HUES48 (cell line): ENCODE data around the gene MEGF11.

Experiments used
- H3K27ac ChIP-seq: one replicate; pipeline ENCODE4 v1.7.0; 2013; ENCODE audit warnings: low read depth, low read length, inconsistent platforms
- H3K27me3 ChIP-seq: 2 replicates; pipeline ENCODE4 v1.6.1; 2013; ENCODE audit warnings: mild to moderate bottlenecking, low read length; ENCODE audit not compliant: control insufficient read depth, insufficient read depth
- H3K36me3 ChIP-seq: 2 replicates; pipeline ENCODE4 v1.6.1; 2013; ENCODE audit warnings: low read length; ENCODE audit not compliant: control insufficient read depth, insufficient read depth
- H3K4me1 ChIP-seq: 2 replicates; pipeline ENCODE4 v1.6.1; 2013; ENCODE audit warnings: mild to moderate bottlenecking, low read length; ENCODE audit not compliant: control insufficient read depth, insufficient read depth
- H3K4me3 ChIP-seq: 2 replicates; pipeline ENCODE4 v1.5.1; 2013; ENCODE audit warnings: mild to moderate bottlenecking, low read depth, low read length
- H3K9ac ChIP-seq: 2 replicates; pipeline ENCODE4 v1.6.1; 2013; ENCODE audit warnings: mild to moderate bottlenecking, low read depth, low read length, moderate library complexity
- H3K9me3 ChIP-seq: 2 replicates; pipeline ENCODE4 v1.6.1; 2013; ENCODE audit warnings: low read length; ENCODE audit not compliant: control insufficient read depth, insufficient read depth

The MEGF11 gene

DNA sequence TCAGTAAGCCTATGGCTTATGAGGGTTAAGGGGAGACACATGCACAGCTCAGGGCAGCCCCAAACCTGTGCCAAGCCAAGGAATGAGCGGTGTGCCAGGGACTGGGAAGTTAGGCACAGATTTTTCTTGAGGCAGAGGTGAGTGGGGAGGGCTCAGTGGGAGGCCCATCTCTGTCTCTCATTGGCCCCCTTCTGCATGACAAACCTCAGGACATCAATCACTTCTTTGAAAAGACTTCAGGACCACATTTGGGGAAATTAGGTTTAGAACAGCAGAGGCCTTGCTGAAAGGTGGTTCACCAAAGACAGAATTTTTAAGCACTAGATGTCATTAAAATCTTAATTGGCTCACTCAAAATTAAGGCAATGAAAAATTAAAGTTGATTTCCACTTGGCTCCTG, 327.1 kb downstream of the MEGF11 start:
- Histone ChIP-seq H3K27me3 (no peaks in the 10 kb centered on the region), H3K27ac (peak overlapping the region; percentile 23), H3K9me3 (no peaks in the 10 kb centered on the region), H3K4me1 (no peaks in the 10 kb centered on the region; the same call in 1 of the 2 replicates), H3K9ac (no peak overlapping the region), H3K36me3 (no peaks in the 10 kb centered on the region), H3K4me3 (no peak overlapping the region)

DNA sequence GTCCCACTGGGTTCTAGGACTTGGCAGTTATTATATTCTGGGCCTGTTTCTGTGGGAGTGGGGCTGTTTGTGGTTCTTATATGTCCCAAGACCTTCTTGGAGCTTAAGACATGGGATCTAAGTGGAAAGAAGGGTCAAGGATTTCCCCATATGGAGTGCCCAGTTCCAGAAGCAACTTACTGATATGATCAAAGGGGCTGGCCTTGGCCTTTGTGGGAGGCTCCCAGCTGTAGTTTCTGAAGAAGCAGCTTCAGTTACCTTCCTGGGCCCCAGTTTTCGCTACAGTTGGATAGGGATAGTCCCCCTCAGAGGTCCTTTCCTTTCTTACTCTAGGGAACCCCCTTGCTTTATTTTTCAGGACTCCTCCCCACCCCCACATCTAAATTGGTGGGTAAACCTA, 328.2 kb downstream of the MEGF11 start:
- no peaks in the 10 kb centered on the region for H3K27me3 ChIP-seq
- no peaks in the 10 kb centered on the region; the same call in 1 of the 2 replicates for H3K4me1 ChIP-seq
- no peak overlapping the region for H3K27ac ChIP-seq
- H3K36me3 ChIP-seq = no peaks in the 10 kb centered on the region
- no peak overlapping the region for H3K4me3 ChIP-seq
- no peak overlapping the region for H3K9ac ChIP-seq
- H3K9me3 ChIP-seq = no peaks in the 10 kb centered on the region

- Histone ChIP-seq H3K36me3 (no peaks in the 10 kb centered on the region), H3K27me3 (no peaks in the 10 kb centered on the region), H3K9me3 (no peaks in the 10 kb centered on the region)
Observed at GRCh38 chr15:65924004-65924403, 329.5 kb downstream of the MEGF11 start.

DNA sequence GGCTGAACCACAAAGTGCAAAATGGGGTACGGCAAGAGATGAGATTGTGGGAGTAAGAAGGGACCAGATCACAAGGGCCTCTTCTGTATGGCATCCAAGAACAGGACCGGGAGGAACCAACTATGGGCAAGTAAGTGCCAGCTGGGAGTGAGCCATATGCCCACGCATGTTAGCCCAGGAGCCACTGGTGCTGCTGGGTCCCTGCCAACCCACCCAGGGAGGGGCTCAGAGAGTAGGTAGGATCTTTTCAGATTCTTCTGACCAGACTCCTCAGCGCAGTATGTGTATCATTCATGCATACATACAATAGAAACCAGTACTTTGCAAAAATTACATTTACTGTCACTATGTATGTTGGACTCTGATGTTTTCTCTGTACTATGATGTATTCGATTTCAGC, 330.3 kb downstream of the MEGF11 start:
- no peaks in the 10 kb centered on the region; the same call in 1 of the 2 replicates for H3K4me1 ChIP-seq
- H3K9me3 ChIP-seq = no peaks in the 10 kb centered on the region
- H3K27me3 ChIP-seq = no peaks in the 10 kb centered on the region
- H3K9ac ChIP-seq = no peak overlapping the region
- no peak overlapping the region for H3K27ac ChIP-seq
- H3K36me3 ChIP-seq = no peaks in the 10 kb centered on the region
- H3K4me3 ChIP-seq = no peak overlapping the region

More at GRCh38 chr15:65924004-65924403, 329.5 kb downstream of the MEGF11 start:
- H3K4me1 ChIP-seq = no peaks in the 10 kb centered on the region; the same call in 1 of the 2 replicates
- H3K9ac ChIP-seq = no peak overlapping the region
- no peak overlapping the region for H3K27ac ChIP-seq
- no peak overlapping the region for H3K4me3 ChIP-seq

GRCh38 chr15:65922621-65923020, 330.9 kb downstream of the MEGF11 start:
- H3K4me3 ChIP-seq = no peak overlapping the region

DNA sequence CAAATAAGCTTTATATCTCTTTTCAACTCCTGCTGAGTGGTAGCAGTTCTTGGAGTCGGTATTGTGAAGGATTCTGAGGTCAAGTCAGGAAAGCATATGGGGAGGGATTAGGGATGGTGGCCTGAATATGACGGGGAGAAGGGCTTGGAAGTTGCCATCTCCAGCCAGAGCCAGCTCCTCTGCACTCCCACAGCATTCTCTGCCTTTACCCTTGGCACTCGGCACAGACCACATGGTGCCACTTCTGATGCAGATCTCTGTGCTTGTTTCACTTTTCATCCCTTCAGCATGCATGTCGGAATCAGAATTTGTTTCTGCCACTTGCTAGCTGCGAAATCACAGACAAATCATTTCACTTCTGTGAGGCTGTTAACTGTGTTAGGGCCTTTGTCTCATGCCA, 331.8 kb downstream of the MEGF11 start:
- Histone ChIP-seq H3K27ac (no peak overlapping the region), H3K4me1 (no peaks in the 10 kb centered on the region; the same call in 1 of the 2 replicates), H3K9ac (no peak overlapping the region), H3K27me3 (no peaks in the 10 kb centered on the region), H3K9me3 (no peaks in the 10 kb centered on the region), H3K4me3 (no peak overlapping the region), H3K36me3 (no peaks in the 10 kb centered on the region)

More at GRCh38 chr15:65922621-65923020, 330.9 kb downstream of the MEGF11 start:
- Histone ChIP-seq H3K9ac (no peak overlapping the region), H3K27ac (no peak overlapping the region), H3K36me3 (no peaks in the 10 kb centered on the region), H3K27me3 (no peaks in the 10 kb centered on the region), H3K4me1 (no peaks in the 10 kb centered on the region; the same call in 1 of the 2 replicates), H3K9me3 (no peaks in the 10 kb centered on the region)

- H3K9me3 ChIP-seq = no peaks in the 10 kb centered on the region
- no peaks in the 10 kb centered on the region for H3K36me3 ChIP-seq
- no peak overlapping the region for H3K4me3 ChIP-seq
- H3K9ac ChIP-seq = no peak overlapping the region
- H3K4me1 ChIP-seq = peaks cover 3% of the 10 kb centered on the region
- H3K27me3 ChIP-seq = no peaks in the 10 kb centered on the region
- no peak overlapping the region for H3K27ac ChIP-seq
Observed at GRCh38 chr15:65920825-65921309, 332.7 kb downstream of the MEGF11 start.

DNA sequence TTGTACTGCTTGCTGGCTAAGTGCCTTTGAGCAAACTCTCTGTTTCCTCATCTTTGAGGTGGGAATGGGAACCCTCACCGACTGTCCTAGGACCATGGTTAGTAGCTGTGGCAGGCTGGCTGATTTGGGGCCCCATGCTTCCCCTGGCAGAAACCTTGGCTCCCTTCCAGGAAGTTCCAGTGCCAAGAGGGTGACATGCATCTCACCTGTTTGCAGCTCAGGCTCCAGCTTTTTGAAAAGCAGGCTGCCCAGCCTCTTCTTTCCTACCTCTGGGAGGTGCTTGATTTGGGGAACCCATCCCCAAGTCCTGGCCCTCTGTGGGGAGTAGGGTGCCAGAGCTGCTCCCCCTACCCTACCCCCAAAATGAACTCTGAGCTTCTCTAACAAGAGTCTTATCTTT, 333.4 kb downstream of the MEGF11 start:
- Histone ChIP-seq H3K9ac (no peak overlapping the region), H3K4me1 (peaks cover 3% of the 10 kb centered on the region), H3K27ac (no peak overlapping the region), H3K36me3 (no peaks in the 10 kb centered on the region), H3K27me3 (no peaks in the 10 kb centered on the region), H3K4me3 (no peak overlapping the region), H3K9me3 (no peaks in the 10 kb centered on the region)

DNA sequence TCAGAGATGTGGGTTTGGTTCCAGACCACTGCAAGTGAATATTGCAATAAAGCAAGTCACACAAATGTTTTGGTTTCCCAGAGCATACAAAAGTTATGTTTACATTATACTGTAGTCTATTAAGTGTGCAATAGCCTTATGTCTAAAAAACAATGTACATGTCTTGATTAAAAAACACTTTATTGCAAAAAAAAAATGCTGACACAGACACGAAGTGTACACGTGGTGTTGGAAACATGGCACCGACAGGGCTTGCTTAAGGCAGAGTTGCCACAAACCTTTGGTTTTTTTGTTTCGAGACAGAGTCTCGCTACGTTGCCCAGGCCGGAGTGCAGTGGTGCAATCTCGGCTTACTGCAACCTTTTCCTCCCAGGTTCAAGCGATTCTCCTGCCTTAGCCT, 334.2 kb downstream of the MEGF11 start:
- Histone ChIP-seq H3K4me3 (no peak overlapping the region), H3K27ac (no peak overlapping the region), H3K4me1 (peaks cover 3% of the 10 kb centered on the region), H3K27me3 (no peaks in the 10 kb centered on the region), H3K36me3 (no peaks in the 10 kb centered on the region), H3K9ac (no peak overlapping the region), H3K9me3 (no peaks in the 10 kb centered on the region)

DNA sequence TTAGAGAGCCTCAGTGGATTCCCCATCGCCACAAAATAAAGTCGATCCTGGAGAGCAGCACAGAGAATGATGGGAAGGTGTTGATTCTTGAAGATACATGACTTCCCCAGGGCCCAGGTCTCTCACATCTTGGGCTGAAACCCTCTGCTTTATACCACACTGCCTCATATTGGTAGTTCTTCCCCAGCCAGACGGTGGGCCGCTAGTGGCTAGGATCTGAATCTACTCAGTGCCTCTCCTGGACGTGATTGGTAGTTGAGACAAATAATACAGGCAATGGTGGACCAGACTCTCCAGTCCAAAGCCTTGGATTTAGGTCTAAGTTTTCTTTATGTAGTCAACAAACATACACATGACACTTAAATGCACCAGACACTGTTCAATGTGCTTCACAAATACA, 334.6 kb downstream of the MEGF11 start:
- Histone ChIP-seq H3K4me3 (no peak overlapping the region), H3K36me3 (no peaks in the 10 kb centered on the region), H3K27me3 (no peaks in the 10 kb centered on the region), H3K9me3 (no peaks in the 10 kb centered on the region), H3K27ac (no peak overlapping the region), H3K4me1 (peaks cover 3% of the 10 kb centered on the region), H3K9ac (no peak overlapping the region)

DNA sequence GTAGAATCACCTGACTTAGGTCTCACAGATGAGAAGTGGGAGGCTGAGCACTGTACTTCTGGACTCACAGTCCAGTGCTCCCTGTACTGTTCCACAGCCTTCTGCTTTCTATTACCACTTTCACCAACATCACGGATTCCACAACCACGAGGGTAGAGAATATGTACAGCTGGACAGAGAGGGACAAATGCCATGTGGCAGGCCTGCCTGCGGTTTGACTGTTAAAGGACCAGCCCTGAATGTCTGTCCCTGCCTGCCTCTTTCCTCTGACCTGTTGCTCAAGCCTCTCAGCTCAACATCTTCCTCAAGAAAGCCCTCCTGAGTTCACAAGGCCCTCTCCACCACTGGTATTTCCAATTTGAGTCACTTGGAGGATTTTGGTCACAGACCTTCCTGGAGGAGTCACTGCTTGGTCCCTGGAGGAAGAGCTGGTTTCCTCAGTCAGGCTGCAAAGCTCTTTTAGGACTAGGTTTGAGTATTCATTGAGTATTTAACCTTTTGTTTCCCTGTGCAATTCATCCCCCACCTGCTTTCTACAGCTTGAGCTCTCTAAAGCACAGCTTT, 335.1 kb downstream of the MEGF11 start:
- Histone ChIP-seq H3K27me3 (no peaks in the 10 kb centered on the region), H3K36me3 (no peaks in the 10 kb centered on the region), H3K4me3 (no peak overlapping the region), H3K9me3 (no peaks in the 10 kb centered on the region), H3K9ac (no peak overlapping the region), H3K27ac (no peak overlapping the region), H3K4me1 (peaks cover 3% of the 10 kb centered on the region)
